ENCODE data around the gene KRTAP5-7. TPM values are rescaled to one million over a fixed set of nuclear protein-coding genes. Genes with fewer than 3 reads are reported as not detected.
A peak's percentile ranks its signal among the peaks of the same experiment; 100 is the strongest.
"Not testable (repeated sequence)": the region's sequence is repeated elsewhere in the genome, so short reads cannot be mapped to it uniquely, and the experiment has no call there.

The KRTAP5-7 gene
- total RNA-seq, 1 donor from 2014 or later, result not detected

DNA sequence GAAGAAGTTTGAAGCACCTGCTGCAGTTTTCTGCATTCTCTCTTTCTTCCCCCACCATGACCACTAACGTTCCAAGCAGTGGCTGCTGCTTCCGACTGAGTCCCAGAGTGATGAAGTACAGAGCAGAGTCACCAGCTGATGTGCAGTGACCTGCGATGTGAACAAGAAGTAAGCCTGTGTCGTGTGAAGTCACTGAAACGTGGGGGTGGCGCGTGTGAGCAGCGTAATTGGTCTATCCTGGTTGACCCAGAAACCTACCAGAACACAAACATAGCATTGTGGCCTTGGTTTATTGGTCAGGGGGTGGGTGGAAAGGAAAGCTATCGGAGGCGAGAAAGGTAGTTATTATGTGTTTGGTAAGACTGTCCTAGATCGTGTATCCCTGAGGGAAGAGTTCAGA is 3.5 kb downstream of the KRTAP5-7 start:
- H3K27ac Mint-ChIP-seq (ENCODE audit: unreplicated experiment), result no peak overlapping the region
- DNase-seq (ENCODE audit: low read depth, low spot score), result no peak
- H3K4me3 Mint-ChIP-seq, result no peak overlapping the region
- H3K4me1 Mint-ChIP-seq, result no peaks in the 10 kb centered on the region
- no peak for TF ChIP-seq CTCF (conservative IDR thresholded peaks at IDR 0.05)
- H3K27me3 Mint-ChIP-seq (ENCODE audit: low read depth), result peaks cover 2% of the 10 kb centered on the region
- H3K36me3 Mint-ChIP-seq (ENCODE audit: low read depth), result no peaks in the 10 kb centered on the region
- no peaks in the 10 kb centered on the region for H3K9me3 Mint-ChIP-seq

- Mint-ChIP-seq H3K27ac (ENCODE audit: unreplicated experiment) (no peak overlapping the region), H3K4me3 (no peak overlapping the region), H3K9me3 (no peaks in the 10 kb centered on the region), H3K36me3 (ENCODE audit: low read depth) (no peaks in the 10 kb centered on the region), H3K27me3 (ENCODE audit: low read depth) (no peaks in the 10 kb centered on the region), H3K4me1 (no peaks in the 10 kb centered on the region)
- DNase-seq (ENCODE audit: low read depth, low spot score), result no peak
- no peak for TF ChIP-seq CTCF (conservative IDR thresholded peaks at IDR 0.05)
Observed at GRCh38 chr11:71532036-71532610, 5.1 kb downstream of the KRTAP5-7 start.

DNA sequence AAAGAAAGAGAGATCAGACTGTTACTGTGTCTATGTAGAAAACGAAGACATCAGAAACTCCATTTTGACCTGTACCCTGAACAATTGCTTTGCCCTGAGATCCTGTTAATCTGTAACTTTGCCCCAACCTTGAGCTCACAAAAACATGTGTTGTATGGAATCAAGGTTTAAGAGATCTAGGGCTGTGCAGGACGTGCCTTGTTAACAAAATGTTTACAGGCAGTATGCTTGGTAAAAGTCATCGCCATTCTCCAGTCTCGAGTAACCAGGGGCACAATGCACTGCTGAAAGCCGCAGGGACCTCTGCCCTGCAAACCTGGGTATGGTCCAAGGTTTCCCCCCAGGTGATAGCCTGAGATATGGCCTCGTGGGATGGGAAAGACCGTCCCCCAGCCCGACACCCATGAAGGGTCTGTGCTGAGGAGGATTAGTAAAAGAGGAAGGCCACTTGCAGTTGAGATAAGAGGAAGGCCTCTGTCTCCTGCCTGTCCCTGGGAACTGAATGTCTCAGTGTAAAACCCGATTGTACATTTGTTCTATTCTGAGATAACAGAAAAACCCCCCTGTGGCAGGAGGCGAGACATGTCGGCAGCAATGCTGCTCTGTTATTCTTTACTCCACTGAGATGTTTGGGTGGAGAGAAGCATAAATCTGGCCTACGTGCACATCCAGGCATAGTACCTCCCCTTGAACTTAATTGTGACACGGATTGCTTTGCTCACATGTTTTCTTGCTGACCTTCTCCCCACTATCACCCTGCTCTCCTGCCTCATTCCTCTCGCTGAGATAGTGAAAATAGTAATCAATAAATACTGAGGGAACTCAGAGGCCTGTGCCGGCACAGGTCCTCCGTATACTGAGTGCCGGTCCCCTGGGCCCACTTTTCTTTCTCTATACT is 7.9 kb downstream of the KRTAP5-7 start:
- DNase-seq (ENCODE audit: low read depth, low spot score); H3K36me3 Mint-ChIP-seq (ENCODE audit: low read depth); H3K27ac Mint-ChIP-seq (ENCODE audit: unreplicated experiment); H3K4me3 Mint-ChIP-seq; H3K27me3 Mint-ChIP-seq (ENCODE audit: low read depth); H3K4me1 Mint-ChIP-seq; H3K9me3 Mint-ChIP-seq: not testable (repeated sequence)

DNA sequence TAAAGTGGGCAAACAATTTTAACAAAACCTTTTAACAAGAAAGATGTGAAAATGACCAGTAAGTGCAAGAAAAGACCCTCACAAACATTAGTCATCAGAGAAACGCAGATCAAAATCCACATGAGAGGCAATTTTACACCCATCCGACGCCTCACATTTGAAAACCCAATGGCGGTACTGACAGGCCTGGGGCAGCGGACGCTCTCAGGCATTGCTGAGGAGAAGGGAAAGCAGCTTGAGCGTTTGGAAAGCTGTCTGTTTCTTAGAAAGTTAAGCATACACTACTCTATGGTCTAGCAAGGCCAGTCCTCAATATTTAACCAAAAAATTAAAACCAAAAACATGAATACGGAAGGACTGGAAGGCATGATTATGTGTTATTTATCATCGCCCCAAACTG is 8.8 kb downstream of the KRTAP5-7 start:
- TF ChIP-seq CTCF (conservative IDR thresholded peaks at IDR 0.05), result no peak
- no peaks in the 10 kb centered on the region for H3K36me3 Mint-ChIP-seq (ENCODE audit: low read depth)
- H3K9me3 Mint-ChIP-seq, result no peaks in the 10 kb centered on the region
- DNase-seq (ENCODE audit: low read depth, low spot score), result no peak
- no peak overlapping the region for H3K4me3 Mint-ChIP-seq
- no peak overlapping the region for H3K27ac Mint-ChIP-seq (ENCODE audit: unreplicated experiment)
- no peaks in the 10 kb centered on the region for H3K27me3 Mint-ChIP-seq (ENCODE audit: low read depth)
- no peaks in the 10 kb centered on the region for H3K4me1 Mint-ChIP-seq

- TF ChIP-seq CTCF (conservative IDR thresholded peaks at IDR 0.05), result no peak
- no peak overlapping the region for H3K4me3 Mint-ChIP-seq
Observed at GRCh38 chr11:71537537-71537936, 10.5 kb downstream of the KRTAP5-7 start.

DNA sequence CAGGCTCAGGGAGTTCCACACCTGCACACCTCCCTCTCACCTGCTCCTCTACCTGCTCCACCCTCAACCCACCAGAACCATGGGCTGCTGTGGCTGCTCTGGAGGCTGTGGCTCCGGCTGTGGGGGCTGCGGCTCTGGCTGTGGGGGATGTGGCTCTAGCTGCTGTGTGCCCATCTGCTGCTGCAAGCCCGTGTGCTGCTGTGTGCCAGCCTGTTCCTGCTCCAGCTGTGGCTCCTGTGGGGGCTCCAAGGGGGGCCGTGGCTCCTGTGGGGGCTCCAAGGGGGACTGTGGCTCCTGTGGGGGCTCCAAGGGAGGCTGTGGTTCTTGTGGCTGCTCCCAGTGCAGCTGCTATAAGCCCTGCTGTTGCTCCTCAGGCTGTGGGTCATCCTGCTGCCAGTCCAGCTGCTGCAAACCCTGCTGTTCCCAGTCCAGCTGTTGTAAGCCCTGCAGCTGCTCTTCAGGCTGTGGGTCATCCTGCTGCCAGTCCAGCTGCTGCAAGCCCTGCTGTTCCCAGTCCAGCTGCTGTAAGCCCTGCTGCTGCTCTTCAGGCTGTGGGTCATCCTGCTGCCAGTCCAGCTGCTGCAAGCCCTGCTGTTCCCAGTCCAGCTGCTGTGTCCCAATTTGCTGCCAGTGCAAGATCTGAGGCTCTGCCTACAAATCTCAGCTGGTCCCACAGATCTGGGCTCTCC is 11.1 kb downstream of the KRTAP5-7 start, which contains the start of gene KRTAP5-8:
Gene KRTAP5-8 (plus strand): TSS at position 49 of the 689 bp plus-strand sequence. CDS start 31 bp downstream, at position 80.
- peak within 1 kb of the TSS; percentile 78 for H3K27ac Mint-ChIP-seq (ENCODE audit: unreplicated experiment)
- not testable (repeated sequence) for H3K27me3 Mint-ChIP-seq (ENCODE audit: low read depth); H3K4me3 Mint-ChIP-seq; H3K9me3 Mint-ChIP-seq; H3K36me3 Mint-ChIP-seq (ENCODE audit: low read depth); H3K4me1 Mint-ChIP-seq; DNase-seq (ENCODE audit: low read depth, low spot score)

More at GRCh38 chr11:71537537-71537936, 10.5 kb downstream of the KRTAP5-7 start:
- no peaks in the 10 kb centered on the region for H3K9me3 Mint-ChIP-seq
- H3K36me3 Mint-ChIP-seq (ENCODE audit: low read depth), result no peaks in the 10 kb centered on the region
- H3K27me3 Mint-ChIP-seq (ENCODE audit: low read depth), result no peaks in the 10 kb centered on the region
- no peaks in the 10 kb centered on the region for H3K4me1 Mint-ChIP-seq
- no peak overlapping the region for H3K27ac Mint-ChIP-seq (ENCODE audit: unreplicated experiment)
- no peak for DNase-seq (ENCODE audit: low read depth, low spot score)

Measured in neural crest cell (in vitro differentiated cells).